GM19025 (cell line): Measurements from ENCODE around the gene NYNRIN.
"Not testable (repeated sequence)": the region's sequence is repeated elsewhere in the genome, so short reads cannot be mapped to it uniquely, and the experiment has no call there.

Source experiments
- ATAC-seq: cut with Tn5 transposase; IDR thresholded peaks from one replicate; pipeline ENCODE4 v1.9.1; 2021; ENCODE audit warnings: mild to moderate bottlenecking, low read depth, moderate library complexity; ENCODE audit not compliant: unreplicated experiment

The NYNRIN gene

DNA sequence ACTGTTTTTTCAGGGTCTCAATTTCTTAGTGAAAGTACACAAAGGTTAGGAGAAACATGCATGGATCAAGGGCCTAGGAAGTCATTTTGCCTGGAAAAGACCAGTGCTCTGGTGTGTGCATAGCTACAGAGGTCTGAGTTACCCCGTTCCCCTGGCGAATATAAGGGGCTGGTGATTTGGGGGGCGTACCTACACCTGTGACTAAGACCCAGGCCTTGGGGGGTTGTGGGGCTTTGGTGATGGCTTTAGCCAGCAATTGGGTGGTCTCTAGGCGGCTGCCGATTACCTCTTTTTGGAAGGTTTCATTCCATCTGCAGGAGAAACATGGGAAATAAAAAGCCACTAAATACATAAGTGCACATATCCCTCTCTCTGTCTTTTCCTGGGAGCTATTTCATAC lies 42.7 kb downstream of the NYNRIN start:
- no peak for ATAC-seq

DNA sequence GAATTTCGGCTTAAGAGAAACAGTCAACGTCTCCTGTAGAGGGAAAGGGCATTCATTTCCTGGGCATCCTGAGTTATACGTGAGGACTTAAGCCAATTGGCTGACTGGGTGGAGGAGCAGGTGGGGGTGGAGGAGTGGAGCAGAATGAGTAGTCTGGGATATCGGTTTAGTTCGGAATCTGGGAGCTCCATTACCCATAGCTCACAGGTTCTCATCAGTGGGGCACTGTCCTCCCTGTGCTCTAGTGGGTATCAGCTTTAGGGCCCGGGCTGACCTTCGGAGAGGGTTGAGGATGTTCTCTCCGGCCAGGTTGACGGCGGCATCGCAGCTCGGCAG lies 43.1 kb downstream of the NYNRIN start:
- no peak for ATAC-seq

DNA sequence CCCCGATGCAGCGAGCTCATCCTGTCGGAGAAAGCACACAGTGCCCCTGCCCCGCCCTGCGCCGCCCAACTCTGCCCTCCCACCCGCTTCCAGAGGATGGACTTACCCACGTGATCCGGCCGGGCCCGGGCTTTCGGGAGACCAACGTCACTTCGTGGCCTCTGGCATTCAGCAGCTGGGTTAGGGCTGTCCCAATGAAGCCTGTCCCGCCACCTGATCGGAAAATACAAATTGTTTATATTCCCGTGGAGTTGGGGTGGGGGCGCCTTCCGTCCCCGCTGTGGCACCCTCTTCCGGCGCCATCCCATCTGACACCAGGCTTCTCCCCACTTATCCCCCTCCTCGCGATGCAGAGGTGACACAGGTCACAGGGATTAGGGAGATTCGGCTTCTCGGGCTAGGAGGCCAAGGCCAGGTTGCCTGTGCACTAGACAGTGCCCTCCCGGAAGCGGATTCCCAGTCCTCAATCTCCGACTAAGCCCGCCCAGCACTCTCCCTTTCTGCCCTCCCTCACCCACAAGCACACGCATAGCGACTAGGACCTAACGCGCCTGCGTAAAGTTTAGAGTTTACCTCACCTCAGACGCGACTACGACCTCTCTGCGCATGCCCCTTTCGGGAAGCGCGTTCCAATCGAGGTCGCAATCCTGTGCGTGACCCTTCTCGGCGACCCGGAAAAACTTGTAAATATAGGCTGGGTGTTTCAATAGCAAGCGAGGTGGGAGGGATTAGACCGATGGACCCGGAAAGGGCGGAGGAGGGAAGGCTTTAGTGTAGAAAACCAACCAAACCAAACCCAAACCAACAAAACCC lies 43.6 kb downstream of the NYNRIN start, which contains the start of gene SDR39U1:
Gene SDR39U1 (minus strand): TSS at position 537 of the 813 bp plus-strand sequence. CDS start 7 bp downstream, at position 530.
- ATAC-seq: peak; percentile 87

DNA sequence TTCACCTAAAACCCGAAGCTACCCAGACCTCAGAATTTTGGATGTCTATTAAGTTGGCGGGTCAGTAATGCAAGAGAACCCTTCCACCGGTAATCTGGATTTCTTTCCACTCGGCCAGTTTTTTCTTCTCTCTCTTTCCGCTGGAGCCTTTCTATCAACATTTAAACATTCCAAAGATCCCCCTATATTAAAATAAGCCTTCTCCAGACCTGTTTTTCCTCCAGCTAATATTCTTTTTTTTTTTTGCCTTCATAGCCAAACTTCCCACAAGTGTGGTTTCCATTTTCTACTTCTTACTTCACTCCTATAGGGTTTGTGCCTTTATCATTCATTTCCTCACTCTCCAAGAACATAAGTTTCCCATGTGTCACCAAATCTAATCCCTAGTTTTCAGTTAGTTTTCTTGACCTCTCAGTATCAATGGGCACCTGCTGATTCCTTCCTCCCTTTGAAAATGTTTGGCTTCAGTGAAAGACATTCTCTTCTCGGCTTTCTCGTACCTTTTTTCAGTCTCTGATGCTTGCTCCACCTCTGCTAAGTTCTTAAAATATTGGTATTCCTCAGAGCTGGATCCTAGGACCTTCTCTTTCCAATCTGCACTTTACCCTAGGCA lies 44.4 kb downstream of the NYNRIN start:
- ATAC-seq: no peak

DNA sequence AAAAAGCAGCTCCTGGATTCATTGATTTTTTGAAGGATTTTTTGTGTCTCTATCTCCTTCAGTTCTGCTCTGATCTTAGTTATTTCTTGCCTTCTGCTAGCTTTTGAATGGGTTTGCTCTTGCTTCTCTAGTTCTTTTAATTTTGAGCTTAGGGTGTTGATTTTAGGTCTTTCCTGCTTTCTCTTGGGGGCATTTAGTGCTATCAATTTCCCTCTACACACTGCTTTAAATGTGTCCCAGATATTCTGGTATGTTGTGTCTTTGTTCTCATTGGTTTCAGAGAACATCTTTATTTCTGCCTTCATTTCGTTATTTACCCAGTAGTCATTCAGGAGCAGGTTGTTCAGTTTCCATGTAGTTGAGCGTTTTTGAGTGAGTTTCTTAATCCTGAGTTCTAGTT lies 52.0 kb downstream of the NYNRIN start:
- not testable (repeated sequence) for ATAC-seq

DNA sequence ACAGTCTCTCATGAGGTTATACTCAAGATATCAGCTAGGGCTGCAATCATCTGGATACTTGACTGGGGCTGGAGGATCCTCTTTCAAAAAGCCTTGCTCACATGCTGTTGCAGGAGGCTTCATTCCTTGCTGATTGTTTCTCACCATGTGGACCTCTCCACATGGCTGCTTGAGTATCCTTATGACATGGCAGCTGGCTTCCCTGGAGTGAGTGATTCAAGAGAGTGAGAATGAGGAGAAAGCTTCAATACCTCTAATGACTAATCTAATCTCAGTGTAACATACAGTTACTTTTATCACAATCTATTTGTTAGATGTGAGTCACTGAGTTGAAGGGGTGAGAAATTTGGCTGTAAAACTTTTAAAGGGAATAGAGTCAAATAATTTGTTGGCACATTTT lies 58.2 kb downstream of the NYNRIN start:
- ATAC-seq: no peak

DNA sequence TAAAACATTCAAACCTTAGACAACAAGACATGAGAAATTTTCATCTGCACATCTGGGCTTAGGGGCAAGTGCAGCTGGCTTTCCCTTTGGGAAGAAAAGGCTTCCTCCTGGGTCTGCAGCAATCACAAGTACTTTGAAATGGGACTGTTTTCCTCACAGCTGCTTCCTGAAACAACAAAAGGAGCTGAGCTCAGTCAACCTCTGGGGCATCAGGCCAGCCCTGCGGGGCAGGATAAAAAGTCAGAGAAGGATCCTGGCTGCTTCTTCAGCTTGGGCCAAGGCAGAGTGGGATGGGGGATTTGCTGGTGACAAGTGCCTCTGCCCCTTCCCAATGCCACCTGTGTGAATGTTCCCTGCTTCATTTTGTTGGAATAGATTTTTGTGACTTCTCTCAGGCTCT lies 59.9 kb downstream of the NYNRIN start:
- no peak for ATAC-seq

DNA sequence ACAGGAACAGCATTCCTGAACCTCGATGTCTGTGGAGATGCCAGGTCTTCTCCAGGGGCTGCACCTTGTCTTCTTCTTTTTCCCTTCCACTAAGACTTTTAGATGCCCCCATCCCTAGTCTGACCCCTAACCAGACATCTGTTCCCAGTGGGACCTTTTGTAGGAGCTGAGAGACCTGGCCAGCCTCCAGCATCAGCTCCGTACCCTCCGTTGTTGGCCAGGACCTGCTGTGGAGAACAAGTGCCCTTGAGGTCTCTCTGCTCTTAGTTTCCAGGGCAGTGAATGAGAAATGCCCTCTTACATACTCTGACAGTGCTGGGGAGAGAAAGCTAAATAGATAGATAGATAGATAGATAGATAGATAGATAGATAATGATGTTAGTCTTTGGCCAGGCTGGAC lies 60.5 kb downstream of the NYNRIN start:
- ATAC-seq: no peak

DNA sequence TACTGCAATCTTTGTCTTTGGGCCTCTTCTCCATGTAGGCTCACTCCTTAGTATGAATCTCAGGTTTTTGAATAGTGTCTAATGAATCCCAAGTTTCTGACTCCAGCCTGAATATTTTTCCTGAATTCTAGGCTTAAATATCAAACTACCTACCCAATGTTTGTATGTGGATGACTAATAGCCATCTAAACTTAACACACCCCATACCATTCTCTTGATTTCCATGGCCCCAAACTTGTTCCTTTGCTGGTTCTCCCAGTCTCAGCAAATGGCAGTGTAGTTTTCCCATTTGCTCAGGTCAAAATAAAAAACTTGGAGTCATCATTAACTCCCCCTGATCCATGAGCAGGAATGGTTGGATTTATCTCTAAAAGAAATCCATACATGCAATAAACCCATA lies 62.5 kb downstream of the NYNRIN start:
- ATAC-seq: no peak

DNA sequence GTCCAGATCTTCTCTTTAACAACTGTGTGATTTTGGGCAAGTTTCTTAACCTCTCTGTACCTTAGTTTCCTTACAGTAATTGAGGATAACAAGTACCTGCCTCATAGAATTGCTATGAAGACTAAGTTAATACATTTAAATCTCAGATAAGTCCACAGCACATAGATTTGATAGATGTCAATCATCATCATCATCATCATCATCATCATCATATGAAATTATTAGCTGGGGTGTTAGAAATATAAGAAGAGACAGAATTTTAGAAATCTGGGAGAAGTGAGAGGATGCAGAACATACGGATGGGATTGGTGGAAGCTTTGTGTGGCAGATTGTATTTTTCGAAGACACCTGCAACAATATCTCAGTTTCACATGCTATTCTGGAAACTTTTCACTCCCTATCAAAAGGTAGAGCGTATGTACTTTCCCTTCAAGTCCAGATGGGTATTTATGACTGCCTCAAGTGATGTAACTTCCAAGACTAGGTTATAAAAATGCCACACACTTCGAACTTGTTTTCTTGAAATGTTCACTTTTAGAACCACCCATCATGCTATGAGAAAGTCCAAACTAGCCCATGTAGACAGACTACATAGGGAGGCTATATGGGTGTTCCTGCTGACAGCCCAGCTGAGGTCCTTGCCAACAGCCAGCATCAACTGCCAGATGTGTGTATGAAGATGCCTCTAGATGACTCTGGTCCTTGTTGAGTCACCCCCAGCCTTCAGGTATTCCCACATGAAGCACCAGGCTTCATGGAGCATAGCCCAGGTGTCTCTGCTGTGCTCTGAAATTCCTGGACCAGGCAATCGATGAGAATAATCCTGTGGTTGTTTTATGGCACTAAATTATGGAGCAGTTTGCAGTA lies 64.4 kb downstream of the NYNRIN start:
- ATAC-seq: no peak

DNA sequence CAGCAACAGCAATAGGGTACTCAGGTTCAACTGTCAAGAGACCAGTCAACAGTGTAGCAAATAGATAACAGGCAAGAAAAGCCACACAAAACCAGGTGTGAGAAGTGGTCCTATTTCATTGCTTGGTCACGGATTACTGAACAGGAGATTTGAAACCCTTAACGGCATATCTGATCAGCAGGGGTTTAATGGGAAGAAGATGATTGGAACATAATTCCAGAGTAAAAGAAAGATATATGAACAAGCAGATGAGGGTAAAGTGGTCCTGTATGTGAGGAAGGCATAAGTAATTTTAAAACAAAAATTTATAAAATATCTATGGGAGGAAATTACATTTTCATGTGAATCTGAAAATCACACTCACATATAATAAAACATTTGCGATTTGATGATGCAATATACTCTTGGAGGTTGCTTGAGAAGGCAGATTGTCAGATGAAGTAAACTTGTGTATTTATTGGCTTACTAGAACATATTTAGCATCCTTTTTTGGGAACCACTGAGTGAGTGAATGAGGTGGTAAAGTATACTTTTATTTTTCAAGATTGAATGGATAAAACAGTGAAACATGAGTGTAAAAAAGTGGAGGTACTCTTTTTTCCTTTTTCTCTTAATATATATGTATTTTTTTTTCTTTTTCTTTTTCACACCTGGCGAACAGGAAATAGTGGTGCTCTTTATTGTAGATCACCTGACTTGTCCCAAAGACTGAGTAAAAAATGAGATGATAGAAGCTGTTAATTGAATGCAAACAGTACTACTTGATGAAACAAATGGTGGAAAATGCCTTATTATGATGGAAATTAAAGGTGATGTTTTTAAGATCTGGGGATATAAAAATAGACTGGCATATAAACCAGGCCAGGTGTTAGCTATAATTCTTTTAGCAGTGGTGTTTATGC lies 65.3 kb downstream of the NYNRIN start:
- ATAC-seq: no peak

DNA sequence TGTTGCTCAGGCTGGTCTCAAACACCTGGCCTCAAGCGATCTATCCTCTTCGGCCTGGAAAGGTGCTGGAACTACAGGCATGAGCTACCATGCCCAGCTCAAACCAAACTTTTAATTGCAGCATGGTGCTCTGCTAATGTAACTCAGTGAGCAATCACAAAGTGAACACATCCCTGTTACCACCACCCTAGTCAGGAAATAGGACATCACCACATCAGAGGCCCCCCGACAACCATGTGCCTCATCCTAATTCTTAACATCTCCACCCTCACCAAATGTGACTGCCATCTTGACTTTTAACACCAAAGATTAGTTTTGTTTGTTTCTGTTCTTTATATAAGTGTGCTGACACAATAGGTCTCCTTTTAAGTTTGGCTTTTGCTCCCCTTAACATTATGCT lies 66.6 kb downstream of the NYNRIN start:
- ATAC-seq: no peak

DNA sequence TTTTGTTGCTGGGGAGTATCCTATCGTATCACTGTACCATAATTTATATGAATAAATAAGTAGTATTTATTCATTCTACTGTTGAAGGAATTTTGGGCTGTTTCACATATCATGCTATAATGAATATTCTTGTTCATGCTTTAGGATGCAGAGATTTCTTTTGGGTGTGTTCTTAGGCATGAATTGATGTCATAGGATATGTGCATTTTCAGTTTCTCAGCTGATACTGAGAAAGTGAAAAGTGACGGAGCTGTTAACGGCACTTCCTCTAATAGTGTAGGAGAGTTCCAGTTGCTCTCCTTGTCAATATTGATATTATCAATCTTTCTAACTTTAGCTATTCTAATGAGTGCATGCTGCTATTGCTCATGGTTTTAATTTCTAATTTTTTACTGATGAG lies 67.0 kb downstream of the NYNRIN start:
- no peak for ATAC-seq
